K562 (cell line): ENCODE results near the gene MAPT. TPM values are rescaled to one million over a fixed set of nuclear protein-coding genes. Genes with fewer than 3 reads are reported as not detected.

Experiments
- CAMTA2 ChIP-seq: fragments of 250-450 bp; sonication (Bioruptor Pico); conservative IDR thresholded peaks from 2 replicates; pipeline ENCODE4 v1.5.1; 2022
- CHD4 ChIP-seq: fragments of 200-600 bp; sonication (generic); IDR thresholded peaks from 3 replicates; pipeline ENCODE4 v1.6.1; 2012; ENCODE audit warnings: low read depth, mild to moderate bottlenecking, mixed read lengths, low read length, inconsistent platforms; ENCODE audit not compliant: insufficient read depth, insufficient replicate concordance, poor library complexity, severe bottlenecking
- CREM ChIP-seq: IDR thresholded peaks from 2 replicates; pipeline ENCODE4 v1.6.1; 2014; ENCODE audit warnings: antibody characterized with exemption, low read depth
- ETV6 ChIP-seq, 3 experiments: fragments of 150-350 bp in 1 of 3; sonication (generic) in 1 of 3; formaldehyde crosslinking in 1 of 3; IDR thresholded peaks; 2 replicates each; pipeline versions ENCODE4 v1.6.1 to v1.8.0; 2014 to 2022; ENCODE audit warnings: borderline replicate concordance in 2 of 3, low read depth in 2 of 3, antibody characterized with exemption in 1 of 3, low read length in 1 of 3, mild to moderate bottlenecking in 1 of 3, missing genetic modification reagents in 1 of 3
- FOSL1 ChIP-seq: fragments of 200-800 bp; sonication (Bioruptor generic); conservative IDR thresholded peaks from 2 replicates; pipeline ENCODE4 v1.6.1; 2016; ENCODE audit warnings: missing genetic modification characterization, missing compliant biosample characterization
- HNRNPUL1 ChIP-seq: fragments of 200-400 bp; formaldehyde crosslinking; IDR thresholded peaks from 2 replicates; pipeline ENCODE4 v1.6.1; 2017; ENCODE audit warnings: low read length
- JUND ChIP-seq, 2 experiments: IDR thresholded peaks; 2 replicates in 1 of 2; 3 replicates in 1 of 2; pipeline ENCODE4 v1.6.1; 2011; ENCODE audit warnings: borderline replicate concordance in 2 of 2, low read depth in 2 of 2, low read length in 2 of 2, improper control_type of control experiment in 1 of 2, missing biosample characterization in 1 of 2, missing genetic modification characterization in 1 of 2, missing genetic modification reagents in 1 of 2
- NBN ChIP-seq: fragments of 450-650 bp; IDR thresholded peaks from 2 replicates; pipeline ENCODE4 v1.6.1; 2016; ENCODE audit warnings: low read depth, mild to moderate bottlenecking
- NFYB ChIP-seq: IDR thresholded peaks from 2 replicates; pipeline ENCODE4 v1.6.1; 2011; ENCODE audit warnings: mild to moderate bottlenecking, moderate library complexity; ENCODE audit not compliant: insufficient read length; ENCODE audit errors: extremely low read depth
- PHB2 ChIP-seq: fragments of 450-650 bp; IDR thresholded peaks from 2 replicates; pipeline ENCODE4 v1.6.1; 2017; ENCODE audit warnings: low read depth
- YBX1 ChIP-seq: fragments of 450-650 bp; IDR thresholded peaks from 2 replicates; pipeline ENCODE4 v1.7.1; 2016; ENCODE audit warnings: mild to moderate bottlenecking
- polyA plus RNA-seq, 8 experiments: library from polyadenylated mRNA; depleted of rRNA in 4 of 8; stranded (reverse) in 5 of 8; unstranded in 3 of 8; fragments of >200 nt; fragmentation: Nextera tagmentation in 2 of 8; fragmentation: Illumina TruSeq in 1 of 8; extraction: Ambion mirVana in 2 of 8; extraction: Trizol in 1 of 8; gene quantifications; 2 replicates each; pipeline versions ENCODE4 v1.2.1 to v1.2.3, GENCODE V29; 2011 to 2014; ENCODE audit warnings: inconsistent platforms in 1 of 8, missing spikeins in 1 of 8
- total RNA-seq, 7 experiments: library from RNA; depleted of rRNA in 6 of 7; stranded (reverse); fragments of >200 nt in 6 of 7; fragmentation: Illumina TruSeq in 2 of 7; extraction: Trizol in 2 of 7; gene quantifications; 2 replicates each; pipeline versions ENCODE4 v1.2.1 to v1.2.3, GENCODE V29; 2011 to 2021; ENCODE audit warnings: low replicate concordance in 1 of 7
- TF ChIP-seq, protein P1 (sequence below), 2 experiments: fragments of 450-650 bp in 1 of 2; sonication (generic) in 1 of 2; formaldehyde crosslinking in 1 of 2; IDR thresholded peaks in 1 of 2; conservative IDR thresholded peaks in 1 of 2; 2 replicates each; pipeline versions ENCODE4 v1.6.1 to v1.8.1; 2016 to 2023; ENCODE audit warnings: mild to moderate bottlenecking in 2 of 2, moderate library complexity in 2 of 2, inconsistent platforms in 1 of 2, missing genetic modification reagents in 1 of 2
- TF ChIP-seq, protein P2 (sequence below), 2 experiments: IDR thresholded peaks; 2 replicates each; pipeline ENCODE4 v1.6.1; 2012; ENCODE audit warnings: improper control_type of control experiment in 2 of 2, low read depth in 2 of 2, low read length in 2 of 2, borderline replicate concordance in 1 of 2
- TF ChIP-seq, protein P3 (sequence below): fragments of 450-650 bp; IDR thresholded peaks from 2 replicates; pipeline ENCODE4 v1.6.1; 2018; ENCODE audit warnings: mild to moderate bottlenecking, low read depth; ENCODE audit not compliant: partially characterized antibody
- TF ChIP-seq, protein P4 (sequence below), 2 experiments: fragments of 150-350 bp in 1 of 2; IDR thresholded peaks; 2 replicates each; pipeline ENCODE4 v1.6.1; 2012 to 2016; ENCODE audit warnings: low read depth in 2 of 2, low read length in 2 of 2, mild to moderate bottlenecking in 1 of 2, moderate library complexity in 1 of 2

The MAPT gene
- total and polyA plus RNA-seq, 9 of the 15 experiments (the other 6 are each of a cell fraction or from before 2014, with no cell fraction given), result 0.04 to 1.1 (median 0.36) TPM

DNA sequence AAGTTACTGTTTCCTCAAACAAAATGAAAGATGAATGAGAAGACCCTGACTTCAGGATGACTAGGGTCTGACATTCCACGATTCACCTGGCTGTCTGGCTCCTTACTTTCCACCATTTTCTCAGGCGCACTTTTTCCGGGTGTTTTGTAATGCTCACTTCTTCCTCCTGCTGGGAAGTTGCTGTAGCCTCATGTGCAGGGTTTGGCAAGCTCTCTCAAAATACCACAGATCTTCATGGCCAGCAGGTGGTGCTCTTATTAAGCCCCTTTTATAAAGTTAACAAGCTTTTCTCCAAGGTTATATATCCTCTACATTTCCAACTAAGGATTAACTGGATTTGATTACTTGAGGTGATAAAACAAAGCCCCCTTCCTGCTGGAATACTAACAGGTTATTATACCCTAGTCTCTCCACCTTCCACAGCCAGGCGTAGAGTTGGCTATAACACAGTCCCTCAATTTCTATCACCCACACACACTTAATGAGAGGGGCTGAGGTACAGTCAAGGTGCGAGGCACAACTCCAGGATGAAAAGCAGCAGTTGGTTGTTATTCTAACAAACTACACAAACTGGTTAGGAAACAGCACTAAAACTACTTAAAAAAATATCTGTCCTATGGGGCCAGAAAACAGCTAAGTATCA, 150.1 kb downstream of the MAPT start (continued):
- TF ChIP-seq, protein P1, sequence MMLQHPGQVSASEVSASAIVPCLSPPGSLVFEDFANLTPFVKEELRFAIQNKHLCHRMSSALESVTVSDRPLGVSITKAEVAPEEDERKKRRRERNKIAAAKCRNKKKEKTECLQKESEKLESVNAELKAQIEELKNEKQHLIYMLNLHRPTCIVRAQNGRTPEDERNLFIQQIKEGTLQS (IDR thresholded peaks at IDR 0.05), result no peak
- TF ChIP-seq, protein P1 (CRISPR knock-in tag; conservative IDR thresholded peaks at IDR 0.05), result no peak
- TF ChIP-seq, protein P2, sequence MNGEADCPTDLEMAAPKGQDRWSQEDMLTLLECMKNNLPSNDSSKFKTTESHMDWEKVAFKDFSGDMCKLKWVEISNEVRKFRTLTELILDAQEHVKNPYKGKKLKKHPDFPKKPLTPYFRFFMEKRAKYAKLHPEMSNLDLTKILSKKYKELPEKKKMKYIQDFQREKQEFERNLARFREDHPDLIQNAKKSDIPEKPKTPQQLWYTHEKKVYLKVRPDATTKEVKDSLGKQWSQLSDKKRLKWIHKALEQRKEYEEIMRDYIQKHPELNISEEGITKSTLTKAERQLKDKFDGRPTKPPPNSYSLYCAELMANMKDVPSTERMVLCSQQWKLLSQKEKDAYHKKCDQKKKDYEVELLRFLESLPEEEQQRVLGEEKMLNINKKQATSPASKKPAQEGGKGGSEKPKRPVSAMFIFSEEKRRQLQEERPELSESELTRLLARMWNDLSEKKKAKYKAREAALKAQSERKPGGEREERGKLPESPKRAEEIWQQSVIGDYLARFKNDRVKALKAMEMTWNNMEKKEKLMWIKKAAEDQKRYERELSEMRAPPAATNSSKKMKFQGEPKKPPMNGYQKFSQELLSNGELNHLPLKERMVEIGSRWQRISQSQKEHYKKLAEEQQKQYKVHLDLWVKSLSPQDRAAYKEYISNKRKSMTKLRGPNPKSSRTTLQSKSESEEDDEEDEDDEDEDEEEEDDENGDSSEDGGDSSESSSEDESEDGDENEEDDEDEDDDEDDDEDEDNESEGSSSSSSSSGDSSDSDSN (IDR thresholded peaks at IDR 0.05; ENCODE audit: borderline replicate concordance in 1 of 2, low read depth in 2 of 2, low read length in 2 of 2), result no peak
- TF ChIP-seq NBN, result no peak
- peak; percentile 31; the same call in 1 of the 2 replicates for TF ChIP-seq JUND (IDR thresholded peaks at IDR 0.05; ENCODE audit: borderline replicate concordance, low read depth, low read length)
- 0 out of 3 replicates have a peak, but pooled peaks have one; percentile 23 for TF ChIP-seq JUND (tag; IDR thresholded peaks at IDR 0.05; ENCODE audit: borderline replicate concordance, low read depth, low read length)
- no peak for TF ChIP-seq FOSL1 (tag)
- no peak for TF ChIP-seq CHD4
- TF ChIP-seq NFYB, result no peak
- no peak for TF ChIP-seq CAMTA2 (CRISPR knock-in tag)
- TF ChIP-seq, protein P3, sequence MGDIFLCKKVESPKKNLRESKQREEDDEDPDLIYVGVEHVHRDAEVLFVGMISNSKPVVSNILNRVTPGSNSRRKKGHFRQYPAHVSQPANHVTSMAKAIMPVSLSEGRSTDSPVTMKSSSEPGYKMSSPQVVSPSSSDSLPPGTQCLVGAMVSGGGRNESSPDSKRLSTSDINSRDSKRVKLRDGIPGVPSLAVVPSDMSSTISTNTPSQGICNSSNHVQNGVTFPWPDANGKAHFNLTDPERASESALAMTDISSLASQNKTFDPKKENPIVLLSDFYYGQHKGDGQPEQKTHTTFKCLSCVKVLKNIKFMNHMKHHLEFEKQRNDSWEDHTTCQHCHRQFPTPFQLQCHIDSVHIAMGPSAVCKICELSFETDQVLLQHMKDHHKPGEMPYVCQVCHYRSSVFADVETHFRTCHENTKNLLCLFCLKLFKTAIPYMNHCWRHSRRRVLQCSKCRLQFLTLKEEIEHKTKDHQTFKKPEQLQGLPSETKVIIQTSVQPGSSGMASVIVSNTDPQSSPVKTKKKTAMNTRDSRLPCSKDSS, result no peak
- TF ChIP-seq HNRNPUL1, result no peak
- TF ChIP-seq PHB2, result no peak
- 0 out of 4 replicates have a peak, but pooled peaks of 1 of the 2 experiments have one; percentile 21 for TF ChIP-seq ETV6 (IDR thresholded peaks at IDR 0.05; ENCODE audit: borderline replicate concordance in 1 of 2, low read depth in 2 of 2, low read length in 1 of 2)
- no peak for TF ChIP-seq ETV6 (CRISPR knock-in tag; IDR thresholded peaks at IDR 0.05; ENCODE audit: borderline replicate concordance)
- peak; percentile 21; the same call in 1 of the 2 replicates for TF ChIP-seq CREM
- TF ChIP-seq, protein P4, sequence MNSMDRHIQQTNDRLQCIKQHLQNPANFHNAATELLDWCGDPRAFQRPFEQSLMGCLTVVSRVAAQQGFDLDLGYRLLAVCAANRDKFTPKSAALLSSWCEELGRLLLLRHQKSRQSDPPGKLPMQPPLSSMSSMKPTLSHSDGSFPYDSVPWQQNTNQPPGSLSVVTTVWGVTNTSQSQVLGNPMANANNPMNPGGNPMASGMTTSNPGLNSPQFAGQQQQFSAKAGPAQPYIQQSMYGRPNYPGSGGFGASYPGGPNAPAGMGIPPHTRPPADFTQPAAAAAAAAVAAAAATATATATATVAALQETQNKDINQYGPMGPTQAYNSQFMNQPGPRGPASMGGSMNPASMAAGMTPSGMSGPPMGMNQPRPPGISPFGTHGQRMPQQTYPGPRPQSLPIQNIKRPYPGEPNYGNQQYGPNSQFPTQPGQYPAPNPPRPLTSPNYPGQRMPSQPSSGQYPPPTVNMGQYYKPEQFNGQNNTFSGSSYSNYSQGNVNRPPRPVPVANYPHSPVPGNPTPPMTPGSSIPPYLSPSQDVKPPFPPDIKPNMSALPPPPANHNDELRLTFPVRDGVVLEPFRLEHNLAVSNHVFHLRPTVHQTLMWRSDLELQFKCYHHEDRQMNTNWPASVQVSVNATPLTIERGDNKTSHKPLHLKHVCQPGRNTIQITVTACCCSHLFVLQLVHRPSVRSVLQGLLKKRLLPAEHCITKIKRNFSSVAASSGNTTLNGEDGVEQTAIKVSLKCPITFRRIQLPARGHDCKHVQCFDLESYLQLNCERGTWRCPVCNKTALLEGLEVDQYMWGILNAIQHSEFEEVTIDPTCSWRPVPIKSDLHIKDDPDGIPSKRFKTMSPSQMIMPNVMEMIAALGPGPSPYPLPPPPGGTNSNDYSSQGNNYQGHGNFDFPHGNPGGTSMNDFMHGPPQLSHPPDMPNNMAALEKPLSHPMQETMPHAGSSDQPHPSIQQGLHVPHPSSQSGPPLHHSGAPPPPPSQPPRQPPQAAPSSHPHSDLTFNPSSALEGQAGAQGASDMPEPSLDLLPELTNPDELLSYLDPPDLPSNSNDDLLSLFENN (IDR thresholded peaks at IDR 0.05; ENCODE audit: low read depth in 2 of 2, low read length in 2 of 2), result no peak
- no peak for TF ChIP-seq YBX1
